Liver (tissue), 9 donors: ENCODE results near the gene NEB. TPM values are rescaled to one million over a fixed set of nuclear protein-coding genes. Genes with fewer than 3 reads are reported as not detected.

Experiments
- DNase-seq: peaks from one replicate; pipeline ENCODE4 v3.0.0-alpha.2; 2017; ENCODE audit warnings: low spot score
- H3K27ac ChIP-seq, 2 donors: one replicate each; pipeline ENCODE4 v1.7.0; 2013; ENCODE audit warnings: inconsistent platforms in 2 of 2, low read length in 2 of 2, control low read depth in 1 of 2, low read depth in 1 of 2, mild to moderate bottlenecking in 1 of 2
- H3K27me3 ChIP-seq, 4 donors: one replicate each; pipeline versions ENCODE4 v1.6.1 to v1.7.0; 2013; ENCODE audit warnings: low read length in 3 of 4, inconsistent platforms in 1 of 4, mild to moderate bottlenecking in 1 of 4, moderate library complexity in 1 of 4; ENCODE audit not compliant: control insufficient read depth in 4 of 4, insufficient read depth in 4 of 4
- H3K36me3 ChIP-seq, 4 donors: one replicate each; pipeline versions ENCODE4 v1.6.1 to v1.7.0; 2013; ENCODE audit warnings: low read length in 3 of 4, mild to moderate bottlenecking in 3 of 4, low read depth in 1 of 4, moderate library complexity in 1 of 4; ENCODE audit not compliant: control insufficient read depth in 4 of 4, insufficient read depth in 3 of 4
- H3K4me1 ChIP-seq, 4 donors: one replicate each; pipeline versions ENCODE4 v1.6.1 to v1.7.0; 2013; ENCODE audit warnings: low read length in 3 of 4, mild to moderate bottlenecking in 3 of 4, moderate library complexity in 1 of 4; ENCODE audit not compliant: control insufficient read depth in 4 of 4, insufficient read depth in 4 of 4
- H3K4me3 ChIP-seq, 3 donors: one replicate each; pipeline versions ENCODE4 v1.6.1 to v1.7.0; 2013; ENCODE audit warnings: low read length in 3 of 3, control low read depth in 1 of 3, low read depth in 1 of 3, mild to moderate bottlenecking in 1 of 3
- H3K9ac ChIP-seq, 2 donors: one replicate each; pipeline ENCODE4 v1.7.0; 2013; ENCODE audit warnings: low read length in 2 of 2, mild to moderate bottlenecking in 2 of 2, moderate library complexity in 2 of 2, control low read depth in 1 of 2, low read depth in 1 of 2
- H3K9me3 ChIP-seq, 4 donors: one replicate each; pipeline versions ENCODE4 v1.6.1 to v1.7.0; 2013; ENCODE audit warnings: low read length in 3 of 4; ENCODE audit not compliant: control insufficient read depth in 4 of 4
- ATF3 ChIP-seq: IDR thresholded peaks from 2 replicates; pipeline ENCODE4 v1.6.1; 2016; ENCODE audit warnings: antibody characterized with exemption
- CTCF ChIP-seq: fragments of 150-350 bp; IDR thresholded peaks from 2 replicates; pipeline ENCODE4 v1.5.1; 2017; ENCODE audit warnings: improper control_type of control experiment, low read depth, low read length; ENCODE audit not compliant: missing input control
- EGR1 ChIP-seq, 2 donors: IDR thresholded peaks; 2 replicates each; pipeline ENCODE4 v1.6.1; 2016 to 2018; ENCODE audit warnings: antibody characterized with exemption in 2 of 2, low read depth in 2 of 2
- FOXA1 ChIP-seq: IDR thresholded peaks from 2 replicates; pipeline ENCODE4 v1.6.1; 2016; ENCODE audit warnings: antibody characterized with exemption
- FOXA2 ChIP-seq: IDR thresholded peaks from 2 replicates; pipeline ENCODE4 v1.6.1; 2016; ENCODE audit warnings: antibody characterized with exemption
- GABPA ChIP-seq, 2 donors: IDR thresholded peaks in 1 of 2; conservative IDR thresholded peaks in 1 of 2; 2 replicates each; pipeline ENCODE4 v1.6.1; 2016; ENCODE audit warnings: antibody characterized with exemption in 2 of 2, mild to moderate bottlenecking in 1 of 2, moderate library complexity in 1 of 2
- HNF4A ChIP-seq, 2 donors: conservative IDR thresholded peaks; 2 replicates each; pipeline ENCODE4 v1.6.1; 2016; ENCODE audit warnings: antibody characterized with exemption in 2 of 2, mild to moderate bottlenecking in 2 of 2
- HNF4G ChIP-seq: IDR thresholded peaks from 2 replicates; pipeline ENCODE4 v1.6.1; 2016; ENCODE audit warnings: antibody characterized with exemption
- JUND ChIP-seq, 2 donors: IDR thresholded peaks; 2 replicates each; pipeline ENCODE4 v1.6.1; 2016; ENCODE audit warnings: antibody characterized with exemption in 2 of 2
- NR2F2 ChIP-seq: IDR thresholded peaks from 2 replicates; pipeline ENCODE4 v1.6.1; 2016; ENCODE audit warnings: antibody characterized with exemption
- RAD21 ChIP-seq, 2 donors: IDR thresholded peaks; 2 replicates each; pipeline ENCODE4 v1.6.1; 2016; ENCODE audit warnings: antibody characterized with exemption in 2 of 2, mild to moderate bottlenecking in 2 of 2
- REST ChIP-seq: IDR thresholded peaks from 2 replicates; pipeline ENCODE4 v1.6.1; 2016; ENCODE audit warnings: antibody characterized with exemption, mild to moderate bottlenecking
- RXRA ChIP-seq, 2 donors: IDR thresholded peaks; 2 replicates each; pipeline ENCODE4 v1.6.1; 2017 to 2018; ENCODE audit warnings: antibody characterized with exemption in 2 of 2, mild to moderate bottlenecking in 1 of 2
- SP1 ChIP-seq: IDR thresholded peaks from 2 replicates; pipeline ENCODE4 v1.6.1; 2018; ENCODE audit warnings: antibody characterized with exemption, mild to moderate bottlenecking
- TAF1 ChIP-seq: conservative IDR thresholded peaks from 2 replicates; pipeline ENCODE4 v1.6.1; 2016; ENCODE audit warnings: antibody characterized with exemption, mild to moderate bottlenecking
- YY1 ChIP-seq: IDR thresholded peaks from 2 replicates; pipeline ENCODE4 v1.6.1; 2016; ENCODE audit warnings: antibody characterized with exemption, mild to moderate bottlenecking
- ZBTB33 ChIP-seq: IDR thresholded peaks from 2 replicates; pipeline ENCODE4 v1.6.1; 2016; ENCODE audit warnings: antibody characterized with exemption
- WGBS: extraction: QIAGEN DNeasy Blood & Tissue Kit; methylation state at CpG from one replicate; pipeline ENCODE4 v1.1.7; 2013; 5-methylcytosine and 5-hydroxymethylcytosine counted together
- polyA plus RNA-seq, 2 donors: library from polyadenylated mRNA; stranded (reverse) in 1 of 2; unstranded in 1 of 2; fragments of 200-250 nt in 1 of 2; fragments of >200 nt in 1 of 2; fragmentation: Nextera tagmentation in 1 of 2; extraction: Ambion mirVana in 1 of 2; gene quantifications; one replicate each; pipeline versions ENCODE4 v1.2.1 to v1.2.3, GENCODE V29; 2013 to 2015
- total RNA-seq, 2 donors: library from RNA; depleted of rRNA; stranded (reverse); fragments of >200 nt; gene quantifications; one replicate each; pipeline ENCODE4 v1.2.3, GENCODE V29; 2014
- TF ChIP-seq, protein P1 (sequence below): IDR thresholded peaks from 2 replicates; pipeline ENCODE4 v1.6.1; 2016; ENCODE audit warnings: antibody characterized with exemption
- donor health status: healthy.
- donor health status: healthy.
- donor health status: healthy.
- donor health status: healthy.
- donor health status: healthy.

NEB gene
- total and polyA plus RNA-seq, 4 donors, result 0.28 to 6.4 (median 2.7) TPM

GRCh38 chr2:151665959-151666358 lies 68.3 kb downstream of the NEB start:
- Histone ChIP-seq H3K4me3 (no peak overlapping the region), H3K27ac (no peak overlapping the region), H3K9ac (no peak overlapping the region), H3K4me1 (no peaks in the 10 kb centered on the region), H3K36me3 (no peaks in the 10 kb centered on the region), H3K9me3 (no peaks in the 10 kb centered on the region), H3K27me3 (no peaks in the 10 kb centered on the region)
- DNase-seq, result no peak
- WGBS, result 93% methylated on average over 3 of the region's 3 CpGs
- TF ChIP-seq JUND (IDR thresholded peaks at IDR 0.05) (no peak), ATF3 (no peak), REST (no peak), NR2F2 (no peak), SP1 (no peak), GABPA (IDR thresholded peaks at IDR 0.05 in 1 of 2, conservative IDR thresholded peaks at IDR 0.05 in 1 of 2) (no peak), HNF4G (no peak)

- DNase-seq, result no peak
- Histone ChIP-seq H3K27me3 (no peaks in the 10 kb centered on the region), H3K9me3 (no peaks in the 10 kb centered on the region), H3K4me3 (no peak overlapping the region), H3K4me1 (no peaks in the 10 kb centered on the region), H3K9ac (no peak overlapping the region), H3K36me3 (no peaks in the 10 kb centered on the region), H3K27ac (no peak overlapping the region)
- WGBS, result 81% methylated on average over 1 of the region's 1 CpG
- TF ChIP-seq REST (no peak), RAD21 (IDR thresholded peaks at IDR 0.05) (no peak), HNF4G (no peak), TAF1 (no peak), ZBTB33 (no peak), YY1 (no peak), EGR1 (IDR thresholded peaks at IDR 0.05; ENCODE audit: low read depth in 2 of 2) (no peak), FOXA1 (no peak), CTCF (no peak), FOXA2 (no peak), ATF3 (no peak), RXRA (IDR thresholded peaks at IDR 0.05) (no peak), HNF4A (conservative IDR thresholded peaks at IDR 0.05) (no peak), NR2F2 (no peak)
- TF ChIP-seq, protein P1, sequence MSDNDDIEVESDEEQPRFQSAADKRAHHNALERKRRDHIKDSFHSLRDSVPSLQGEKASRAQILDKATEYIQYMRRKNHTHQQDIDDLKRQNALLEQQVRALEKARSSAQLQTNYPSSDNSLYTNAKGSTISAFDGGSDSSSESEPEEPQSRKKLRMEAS, result no peak
These were observed 69.8 kb downstream of the NEB start for GRCh38 chr2:151664520-151664919.
